SK-N-SH (cell line): ENCODE measurements around the gene ACSL3.

Experiments used
- EZH2phosphoT487 ChIP-seq: fragments of 200-600 bp; sonication (generic); IDR thresholded peaks from 2 replicates; pipeline ENCODE4 v1.6.1; 2017; ENCODE audit warnings: low read depth, mixed run types, mild to moderate bottlenecking, antibody characterized with exemption, moderate library complexity, borderline replicate concordance
- GATA2 ChIP-seq: sonication (generic); formaldehyde crosslinking; IDR thresholded peaks from 2 replicates; pipeline ENCODE4 v1.5.0; 2020; ENCODE audit warnings: mild to moderate bottlenecking, missing genetic modification reagents
- MXI1 ChIP-seq: IDR thresholded peaks from 2 replicates; pipeline ENCODE4 v1.6.1; 2012; ENCODE audit warnings: mild to moderate bottlenecking, low read depth, low read length, improper control_type of control experiment
- TF ChIP-seq, protein P1 (sequence below): fragments of 200-600 bp; sonication (generic); IDR thresholded peaks from 2 replicates; pipeline ENCODE4 v1.6.1; 2017; ENCODE audit warnings: antibody characterized with exemption, mild to moderate bottlenecking, moderate library complexity

DNA sequence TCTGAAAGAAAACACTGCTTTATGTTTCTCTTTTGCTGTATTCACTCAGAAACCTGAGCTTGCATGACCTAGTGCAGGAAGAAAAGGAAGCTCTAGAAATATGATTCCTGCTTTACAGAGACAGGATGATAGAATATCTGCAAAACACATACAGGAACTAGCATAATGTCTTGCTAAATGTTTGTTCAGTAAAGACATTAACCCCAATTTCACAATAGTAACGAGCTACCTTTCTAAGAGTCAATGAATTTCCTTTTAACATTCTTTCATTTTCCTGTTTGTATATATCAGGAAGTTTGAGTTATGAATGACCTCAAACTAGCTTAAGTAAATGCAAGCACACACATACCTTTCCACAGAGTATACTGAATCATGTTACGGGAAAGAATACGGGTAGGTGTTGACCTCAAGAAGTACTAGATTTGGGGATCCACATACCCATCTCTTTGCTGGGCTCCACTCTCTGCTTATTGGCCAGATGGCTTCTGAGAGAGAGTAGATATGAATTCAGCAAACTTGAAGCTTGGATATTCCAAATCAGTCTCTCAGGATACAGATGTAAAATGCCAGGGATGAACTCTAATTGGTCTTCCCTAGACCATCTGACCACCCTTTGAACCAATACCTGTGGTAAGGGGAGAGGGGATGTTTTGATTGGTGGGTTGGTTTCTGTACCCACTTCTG, 18.2 kb upstream of the ACSL3 start:
- TF ChIP-seq, protein P1, sequence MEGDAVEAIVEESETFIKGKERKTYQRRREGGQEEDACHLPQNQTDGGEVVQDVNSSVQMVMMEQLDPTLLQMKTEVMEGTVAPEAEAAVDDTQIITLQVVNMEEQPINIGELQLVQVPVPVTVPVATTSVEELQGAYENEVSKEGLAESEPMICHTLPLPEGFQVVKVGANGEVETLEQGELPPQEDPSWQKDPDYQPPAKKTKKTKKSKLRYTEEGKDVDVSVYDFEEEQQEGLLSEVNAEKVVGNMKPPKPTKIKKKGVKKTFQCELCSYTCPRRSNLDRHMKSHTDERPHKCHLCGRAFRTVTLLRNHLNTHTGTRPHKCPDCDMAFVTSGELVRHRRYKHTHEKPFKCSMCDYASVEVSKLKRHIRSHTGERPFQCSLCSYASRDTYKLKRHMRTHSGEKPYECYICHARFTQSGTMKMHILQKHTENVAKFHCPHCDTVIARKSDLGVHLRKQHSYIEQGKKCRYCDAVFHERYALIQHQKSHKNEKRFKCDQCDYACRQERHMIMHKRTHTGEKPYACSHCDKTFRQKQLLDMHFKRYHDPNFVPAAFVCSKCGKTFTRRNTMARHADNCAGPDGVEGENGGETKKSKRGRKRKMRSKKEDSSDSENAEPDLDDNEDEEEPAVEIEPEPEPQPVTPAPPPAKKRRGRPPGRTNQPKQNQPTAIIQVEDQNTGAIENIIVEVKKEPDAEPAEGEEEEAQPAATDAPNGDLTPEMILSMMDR, result no peak
- TF ChIP-seq MXI1 (no peak), EZH2phosphoT487 (no peak), GATA2 (CRISPR knock-in tag) (no peak)
